Measurements from ENCODE around the gene MEI1. TPM values are rescaled to one million over a fixed set of nuclear protein-coding genes. Genes with fewer than 3 reads are reported as not detected.

The MEI1 gene
- total and polyA plus RNA-seq, 9 of the 15 experiments (the other 6 are each of a cell fraction or from before 2014, with no cell fraction given), result 0.08 to 0.68 (median 0.18) TPM; not detected in 2

DNA sequence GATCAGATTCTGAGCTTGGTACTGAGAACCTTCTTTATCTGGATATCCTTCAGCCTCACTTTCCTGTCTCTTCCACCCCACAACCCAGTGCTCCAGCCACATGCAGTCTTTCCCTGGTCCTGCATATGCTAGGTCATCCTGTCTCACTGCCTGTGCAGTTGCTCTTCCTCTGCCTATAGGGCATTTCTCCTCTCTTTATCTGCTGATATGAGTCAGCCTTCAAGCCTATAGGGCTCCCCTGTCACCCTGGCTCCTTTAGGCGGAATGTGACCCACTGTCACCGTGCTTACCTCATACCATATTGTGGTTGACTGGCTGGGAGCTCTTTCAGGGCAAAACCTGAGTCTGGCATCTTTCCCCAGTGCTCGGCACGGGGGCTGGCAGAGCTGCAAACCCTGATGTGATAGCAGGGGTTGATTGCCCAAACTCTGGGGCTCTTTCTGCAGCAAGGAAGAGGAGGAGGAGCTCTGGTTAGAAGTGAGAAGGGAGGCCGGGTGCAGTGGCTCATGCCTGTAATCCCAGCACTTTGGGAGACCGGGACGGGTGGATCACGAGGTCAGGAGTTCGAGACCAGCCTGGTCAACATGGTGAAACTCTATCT, 26.3 kb downstream of the MEI1 start (continued):
- TF ChIP-seq NFRKB (IDR thresholded peaks at IDR 0.05; ENCODE audit: low read depth) (no peak), L3MBTL2 (IDR thresholded peaks at IDR 0.05) (0 out of 2 replicates have a peak, but pooled peaks have one; percentile 36), ARID1B (IDR thresholded peaks at IDR 0.05) (peak; percentile 78), ZNF766 (CRISPR knock-in tag; conservative IDR thresholded peaks at IDR 0.05) (no peak), CREM (IDR thresholded peaks at IDR 0.05; ENCODE audit: low read depth) (peak; percentile 21; the same call in 1 of the 2 replicates), ZNF583 (CRISPR knock-in tag; IDR thresholded peaks at IDR 0.05) (no peak), ZNF316 (IDR thresholded peaks at IDR 0.05) (peak; percentile 78), HDAC1 (IDR thresholded peaks at IDR 0.05) (peak in 1 of 2 experiments; percentile 41; a peak in 1 of 4 replicates), FOSL1 (tag; conservative IDR thresholded peaks at IDR 0.05) (peak; percentile 91), ZNF764 (CRISPR knock-in tag; IDR thresholded peaks at IDR 0.05; ENCODE audit: low read depth) (no peak), MAFF (IDR thresholded peaks at IDR 0.05; ENCODE audit: low read length) (peak; percentile 58; the same call in 1 of the 2 replicates), MXI1 (IDR thresholded peaks at IDR 0.05; ENCODE audit: low read depth, low read length) (no peak), SMARCE1 (IDR thresholded peaks at IDR 0.05) (peak; percentile 76), DPF2 (IDR thresholded peaks at IDR 0.05) (peak; percentile 86), ZC3H4 (CRISPR knock-in tag; IDR thresholded peaks at IDR 0.05; ENCODE audit: borderline replicate concordance) (no peak), HMG20B (CRISPR knock-in tag; IDR thresholded peaks at IDR 0.05) (no peak), ZNF41 (CRISPR knock-in tag; conservative IDR thresholded peaks at IDR 0.05) (no peak), RFX7 (CRISPR knock-in tag; IDR thresholded peaks at IDR 0.05) (no peak), NEUROD1 (IDR thresholded peaks at IDR 0.05; ENCODE audit: borderline replicate concordance, low read depth, low read length, partially characterized antibody) (peak; percentile 19), FOS (IDR thresholded peaks at IDR 0.05; ENCODE audit: extremely low read depth, insufficient read length) (peak; percentile 15), TAL1 (IDR thresholded peaks at IDR 0.05) (no peak), SOX6 (IDR thresholded peaks at IDR 0.05) (0 out of 2 replicates have a peak, but pooled peaks have one; percentile 26), TBP (optimal IDR thresholded peaks at IDR 0.05; ENCODE audit: low read depth, low read length) (peak; percentile 32), GATAD2A (IDR thresholded peaks at IDR 0.05) (no peak), TRIM24 (IDR thresholded peaks at IDR 0.05) (no peak), HDAC2 (IDR thresholded peaks at IDR 0.05) (0 out of 2 replicates have a peak, but pooled peaks have one; percentile 51), EP300 (IDR thresholded peaks at IDR 0.05; ENCODE audit: low read length) (peak; percentile 37; the same call in 1 of the 2 replicates)
- TF ChIP-seq, protein P1, sequence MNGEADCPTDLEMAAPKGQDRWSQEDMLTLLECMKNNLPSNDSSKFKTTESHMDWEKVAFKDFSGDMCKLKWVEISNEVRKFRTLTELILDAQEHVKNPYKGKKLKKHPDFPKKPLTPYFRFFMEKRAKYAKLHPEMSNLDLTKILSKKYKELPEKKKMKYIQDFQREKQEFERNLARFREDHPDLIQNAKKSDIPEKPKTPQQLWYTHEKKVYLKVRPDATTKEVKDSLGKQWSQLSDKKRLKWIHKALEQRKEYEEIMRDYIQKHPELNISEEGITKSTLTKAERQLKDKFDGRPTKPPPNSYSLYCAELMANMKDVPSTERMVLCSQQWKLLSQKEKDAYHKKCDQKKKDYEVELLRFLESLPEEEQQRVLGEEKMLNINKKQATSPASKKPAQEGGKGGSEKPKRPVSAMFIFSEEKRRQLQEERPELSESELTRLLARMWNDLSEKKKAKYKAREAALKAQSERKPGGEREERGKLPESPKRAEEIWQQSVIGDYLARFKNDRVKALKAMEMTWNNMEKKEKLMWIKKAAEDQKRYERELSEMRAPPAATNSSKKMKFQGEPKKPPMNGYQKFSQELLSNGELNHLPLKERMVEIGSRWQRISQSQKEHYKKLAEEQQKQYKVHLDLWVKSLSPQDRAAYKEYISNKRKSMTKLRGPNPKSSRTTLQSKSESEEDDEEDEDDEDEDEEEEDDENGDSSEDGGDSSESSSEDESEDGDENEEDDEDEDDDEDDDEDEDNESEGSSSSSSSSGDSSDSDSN (IDR thresholded peaks at IDR 0.05; ENCODE audit: borderline replicate concordance in 1 of 2, low read depth in 2 of 2, low read length in 2 of 2), result peak; percentile 43 to 82; a peak in 2 of 4 replicates
- TF ChIP-seq, protein P2, sequence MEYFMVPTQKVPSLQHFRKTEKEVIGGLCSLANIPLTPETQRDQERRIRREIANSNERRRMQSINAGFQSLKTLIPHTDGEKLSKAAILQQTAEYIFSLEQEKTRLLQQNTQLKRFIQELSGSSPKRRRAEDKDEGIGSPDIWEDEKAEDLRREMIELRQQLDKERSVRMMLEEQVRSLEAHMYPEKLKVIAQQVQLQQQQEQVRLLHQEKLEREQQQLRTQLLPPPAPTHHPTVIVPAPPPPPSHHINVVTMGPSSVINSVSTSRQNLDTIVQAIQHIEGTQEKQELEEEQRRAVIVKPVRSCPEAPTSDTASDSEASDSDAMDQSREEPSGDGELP (CRISPR knock-in tag; IDR thresholded peaks at IDR 0.05; ENCODE audit: borderline replicate concordance), result peak; percentile 50; the same call in 1 of the 2 replicates
- TF ChIP-seq, protein P3, sequence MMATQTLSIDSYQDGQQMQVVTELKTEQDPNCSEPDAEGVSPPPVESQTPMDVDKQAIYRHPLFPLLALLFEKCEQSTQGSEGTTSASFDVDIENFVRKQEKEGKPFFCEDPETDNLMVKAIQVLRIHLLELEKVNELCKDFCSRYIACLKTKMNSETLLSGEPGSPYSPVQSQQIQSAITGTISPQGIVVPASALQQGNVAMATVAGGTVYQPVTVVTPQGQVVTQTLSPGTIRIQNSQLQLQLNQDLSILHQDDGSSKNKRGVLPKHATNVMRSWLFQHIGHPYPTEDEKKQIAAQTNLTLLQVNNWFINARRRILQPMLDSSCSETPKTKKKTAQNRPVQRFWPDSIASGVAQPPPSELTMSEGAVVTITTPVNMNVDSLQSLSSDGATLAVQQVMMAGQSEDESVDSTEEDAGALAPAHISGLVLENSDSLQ (IDR thresholded peaks at IDR 0.05), result peak; percentile 59

All from K562 (cell line).